SK-N-MC (cell line): Measurements from ENCODE around the gene GSE1.

Source experiments
- EZH2 ChIP-seq: fragments of 200-600 bp; sonication (generic); IDR thresholded peaks from one replicate; pipeline ENCODE4 v1.6.1; 2017; ENCODE audit warnings: antibody characterized with exemption
- FOXP2 ChIP-seq: optimal IDR thresholded peaks from 2 replicates; pipeline ENCODE3; 2011; ENCODE audit warnings: mild to moderate bottlenecking, moderate library complexity; ENCODE audit not compliant: insufficient read depth; ENCODE audit errors: extremely low read length, control extremely low read depth
- POLR2AphosphoS5 ChIP-seq: IDR thresholded peaks from 2 replicates; pipeline ENCODE4 v1.6.1; 2012; ENCODE audit warnings: mild to moderate bottlenecking, low read depth, low read length, borderline replicate concordance

DNA sequence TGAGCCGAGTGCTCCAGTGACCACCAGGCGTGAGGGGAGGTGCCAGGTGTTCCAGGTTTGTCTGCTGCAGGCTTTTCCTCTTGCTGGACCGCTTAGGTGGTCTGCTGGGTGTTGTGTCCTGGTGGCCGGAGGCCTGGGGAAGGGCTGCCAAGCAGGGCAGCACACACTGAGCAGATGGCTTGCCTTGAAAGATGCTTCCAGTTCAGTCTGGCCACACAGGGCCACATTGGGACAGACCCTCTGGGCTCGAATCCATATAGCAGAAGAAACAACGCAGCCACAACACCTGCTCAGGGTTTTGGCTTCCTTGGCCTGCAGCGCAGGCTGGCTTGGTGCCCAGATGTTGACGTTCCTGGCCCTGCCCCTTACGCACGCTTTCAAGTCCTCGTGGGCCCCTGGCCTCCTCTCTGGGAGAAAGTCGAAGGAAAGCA lies 50.8 kb downstream of the GSE1 start:
- no peak for TF ChIP-seq FOXP2
- no peak for TF ChIP-seq POLR2AphosphoS5
- TF ChIP-seq EZH2: no peak
